ENCODE data around the gene CAPN3. TPM values are rescaled to one million over a fixed set of nuclear protein-coding genes. Genes with fewer than 3 reads are reported as not detected.

CAPN3 gene
- total and polyA plus RNA-seq, 2 experiments from 2014 or later, result 15.6 to 18.4 TPM

GRCh38 chr15:42345504-42345903 is 13.8 kb upstream of the CAPN3 start:
- H3K27ac ChIP-seq, result no peak overlapping the region
- H3K36me3 ChIP-seq (replicated peaks; ENCODE audit: insufficient read depth, low read depth), result no peaks in the 10 kb centered on the region
- no peak overlapping the region for H3K4me2 ChIP-seq
- DNase-seq (ENCODE audit: low spot score), result no peak
- 95% methylated on average over 3 of the region's 3 CpGs for WGBS (ENCODE audit: low lambda C conversion rate, missing lambda C conversion rate)
- H3K9me2 ChIP-seq (replicated peaks; ENCODE audit: insufficient read depth), result no peaks in the 10 kb centered on the region
- no peaks in the 10 kb centered on the region for H4K20me1 ChIP-seq (ENCODE audit: insufficient read depth, poor library complexity, severe bottlenecking)
- no peaks in the 10 kb centered on the region for H3K4me1 ChIP-seq (ENCODE audit: insufficient read depth)
- H2AFZ ChIP-seq, result no peak overlapping the region
- H3K27me3 ChIP-seq, result no peaks in the 10 kb centered on the region
- no peaks in the 10 kb centered on the region for H3K9me3 ChIP-seq (ENCODE audit: low read depth)
- no peak overlapping the region for H3K4me3 ChIP-seq
- TF ChIP-seq EZH2phosphoT487 (IDR thresholded peaks at IDR 0.05; ENCODE audit: low read depth, severe bottlenecking, unreplicated experiment) (no peak), EZH2 (IDR thresholded peaks at IDR 0.05; ENCODE audit: borderline replicate concordance) (no peak)
- TF ChIP-seq, protein P1, sequence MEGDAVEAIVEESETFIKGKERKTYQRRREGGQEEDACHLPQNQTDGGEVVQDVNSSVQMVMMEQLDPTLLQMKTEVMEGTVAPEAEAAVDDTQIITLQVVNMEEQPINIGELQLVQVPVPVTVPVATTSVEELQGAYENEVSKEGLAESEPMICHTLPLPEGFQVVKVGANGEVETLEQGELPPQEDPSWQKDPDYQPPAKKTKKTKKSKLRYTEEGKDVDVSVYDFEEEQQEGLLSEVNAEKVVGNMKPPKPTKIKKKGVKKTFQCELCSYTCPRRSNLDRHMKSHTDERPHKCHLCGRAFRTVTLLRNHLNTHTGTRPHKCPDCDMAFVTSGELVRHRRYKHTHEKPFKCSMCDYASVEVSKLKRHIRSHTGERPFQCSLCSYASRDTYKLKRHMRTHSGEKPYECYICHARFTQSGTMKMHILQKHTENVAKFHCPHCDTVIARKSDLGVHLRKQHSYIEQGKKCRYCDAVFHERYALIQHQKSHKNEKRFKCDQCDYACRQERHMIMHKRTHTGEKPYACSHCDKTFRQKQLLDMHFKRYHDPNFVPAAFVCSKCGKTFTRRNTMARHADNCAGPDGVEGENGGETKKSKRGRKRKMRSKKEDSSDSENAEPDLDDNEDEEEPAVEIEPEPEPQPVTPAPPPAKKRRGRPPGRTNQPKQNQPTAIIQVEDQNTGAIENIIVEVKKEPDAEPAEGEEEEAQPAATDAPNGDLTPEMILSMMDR (IDR thresholded peaks at IDR 0.05; ENCODE audit: poor library complexity), result no peak
- no peaks in the 10 kb centered on the region for H3K79me2 ChIP-seq

DNA sequence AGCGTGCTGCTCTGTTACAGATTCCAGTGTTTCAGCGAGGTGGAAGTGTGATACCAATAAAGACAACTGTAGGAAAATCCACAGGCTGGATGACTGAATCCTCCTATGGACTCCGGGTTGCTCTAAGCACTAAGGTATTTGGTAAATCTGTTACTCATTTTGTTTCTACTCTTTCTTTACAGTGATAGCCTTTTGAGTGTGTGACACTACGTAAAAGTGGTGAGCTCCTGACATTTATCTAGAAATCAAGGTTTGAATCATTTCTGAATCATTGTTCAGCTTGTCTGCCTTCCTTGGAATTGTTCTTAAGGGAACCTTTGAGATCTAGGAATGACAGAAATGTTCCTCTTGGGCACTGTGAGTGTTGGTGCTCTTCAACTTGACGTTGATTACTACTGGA is 11.2 kb upstream of the CAPN3 start:
- H3K4me2 ChIP-seq, result no peak overlapping the region
- no peaks in the 10 kb centered on the region for H3K79me2 ChIP-seq
- DNase-seq (ENCODE audit: low spot score), result no peak
- H2AFZ ChIP-seq, result no peak overlapping the region
- no peaks in the 10 kb centered on the region for H3K9me2 ChIP-seq (replicated peaks; ENCODE audit: insufficient read depth)
- no peaks in the 10 kb centered on the region for H3K4me1 ChIP-seq (ENCODE audit: insufficient read depth)
- no peak overlapping the region for H3K27ac ChIP-seq
- H3K27me3 ChIP-seq, result no peaks in the 10 kb centered on the region
- H3K36me3 ChIP-seq (replicated peaks; ENCODE audit: insufficient read depth, low read depth), result no peaks in the 10 kb centered on the region
- H4K20me1 ChIP-seq (ENCODE audit: insufficient read depth, poor library complexity, severe bottlenecking), result no peaks in the 10 kb centered on the region
- no peak overlapping the region for H3K4me3 ChIP-seq
- WGBS (ENCODE audit: low lambda C conversion rate, missing lambda C conversion rate), result 77% methylated on average over 5 of the region's 5 CpGs
- TF ChIP-seq, protein P1 (IDR thresholded peaks at IDR 0.05; ENCODE audit: poor library complexity), result no peak
- TF ChIP-seq EZH2phosphoT487 (IDR thresholded peaks at IDR 0.05; ENCODE audit: low read depth, severe bottlenecking, unreplicated experiment) (no peak), EZH2 (IDR thresholded peaks at IDR 0.05; ENCODE audit: borderline replicate concordance) (no peak)
- H3K9me3 ChIP-seq (ENCODE audit: low read depth), result no peaks in the 10 kb centered on the region

DNA sequence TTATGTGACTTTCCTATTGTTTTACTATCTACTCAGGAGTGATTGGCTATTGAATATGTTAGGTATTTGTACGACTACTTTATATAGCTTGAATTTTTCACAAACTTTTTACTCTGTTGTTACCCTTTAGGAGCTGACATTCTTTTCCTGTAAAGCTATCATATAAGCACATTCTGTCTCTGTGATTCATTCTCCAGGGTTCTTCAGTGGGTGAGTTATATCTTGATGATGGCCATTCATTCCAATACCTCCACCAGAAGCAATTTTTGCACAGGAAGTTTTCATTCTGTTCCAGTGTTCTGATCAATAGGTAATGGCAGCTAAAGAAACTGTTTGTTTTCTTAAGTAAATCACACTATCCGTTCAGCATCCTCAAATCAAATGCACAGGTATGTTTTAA is 10.1 kb upstream of the CAPN3 start:
- no peak for DNase-seq (ENCODE audit: low spot score)
- H3K9me2 ChIP-seq (replicated peaks; ENCODE audit: insufficient read depth), result no peaks in the 10 kb centered on the region
- H3K4me3 ChIP-seq, result no peak overlapping the region
- H3K36me3 ChIP-seq (replicated peaks; ENCODE audit: insufficient read depth, low read depth), result no peaks in the 10 kb centered on the region
- TF ChIP-seq, protein P1 (IDR thresholded peaks at IDR 0.05; ENCODE audit: poor library complexity), result no peak
- TF ChIP-seq EZH2 (IDR thresholded peaks at IDR 0.05; ENCODE audit: borderline replicate concordance) (no peak), EZH2phosphoT487 (IDR thresholded peaks at IDR 0.05; ENCODE audit: low read depth, severe bottlenecking, unreplicated experiment) (no peak)
- no peaks in the 10 kb centered on the region for H3K27me3 ChIP-seq
- H3K27ac ChIP-seq, result no peak overlapping the region
- no peaks in the 10 kb centered on the region for H4K20me1 ChIP-seq (ENCODE audit: insufficient read depth, poor library complexity, severe bottlenecking)
- H2AFZ ChIP-seq, result no peak overlapping the region
- WGBS (ENCODE audit: low lambda C conversion rate, missing lambda C conversion rate), result 89% methylated on average over 2 of the region's 2 CpGs
- H3K9me3 ChIP-seq (ENCODE audit: low read depth), result no peaks in the 10 kb centered on the region
- H3K4me2 ChIP-seq, result no peak overlapping the region
- H3K4me1 ChIP-seq (ENCODE audit: insufficient read depth), result no peaks in the 10 kb centered on the region
- no peaks in the 10 kb centered on the region for H3K79me2 ChIP-seq

- TF ChIP-seq EZH2 (IDR thresholded peaks at IDR 0.05; ENCODE audit: borderline replicate concordance) (no peak), EZH2phosphoT487 (IDR thresholded peaks at IDR 0.05; ENCODE audit: low read depth, severe bottlenecking, unreplicated experiment) (no peak)
- TF ChIP-seq, protein P1 (IDR thresholded peaks at IDR 0.05; ENCODE audit: poor library complexity), result no peak
- H3K9me3 ChIP-seq (ENCODE audit: low read depth), result no peaks in the 10 kb centered on the region
- 88% methylated on average over 7 of the region's 7 CpGs for WGBS (ENCODE audit: low lambda C conversion rate, missing lambda C conversion rate)
- H3K79me2 ChIP-seq, result no peaks in the 10 kb centered on the region
- H3K36me3 ChIP-seq (replicated peaks; ENCODE audit: insufficient read depth, low read depth), result no peaks in the 10 kb centered on the region
- no peaks in the 10 kb centered on the region for H3K27me3 ChIP-seq
- H3K4me2 ChIP-seq, result no peak overlapping the region
- no peak overlapping the region for H2AFZ ChIP-seq
- no peaks in the 10 kb centered on the region for H3K9me2 ChIP-seq (replicated peaks; ENCODE audit: insufficient read depth)
- no peak for DNase-seq (ENCODE audit: low spot score)
- H3K27ac ChIP-seq, result no peak overlapping the region
- H4K20me1 ChIP-seq (ENCODE audit: insufficient read depth, poor library complexity, severe bottlenecking), result no peaks in the 10 kb centered on the region
- H3K4me1 ChIP-seq (ENCODE audit: insufficient read depth), result no peaks in the 10 kb centered on the region
- H3K4me3 ChIP-seq, result no peak overlapping the region
These were observed 6.9 kb upstream of the CAPN3 start for GRCh38 chr15:42352401-42352800.
